Mucosa of rectum (tissue), 2 donors: ENCODE results near the gene SETD1B.
A peak's percentile ranks its signal among the peaks of the same experiment; 100 is the strongest.
"Not testable (repeated sequence)": the region's sequence is repeated elsewhere in the genome, so short reads cannot be mapped to it uniquely, and the experiment has no call there.

ENCODE experiments used
- H3K27ac ChIP-seq, 2 donors: one replicate each; pipeline ENCODE4 v1.7.0; 2013; ENCODE audit warnings: inconsistent platforms in 2 of 2, low read depth in 2 of 2, low read length in 2 of 2
- H3K27me3 ChIP-seq, 2 donors: one replicate each; pipeline ENCODE4 v1.7.0; 2013; ENCODE audit warnings: low read length in 2 of 2; ENCODE audit not compliant: control insufficient read depth in 2 of 2, insufficient read depth in 2 of 2
- H3K36me3 ChIP-seq, 2 donors: one replicate each; pipeline ENCODE4 v1.7.0; 2013; ENCODE audit warnings: low read length in 2 of 2; ENCODE audit not compliant: control insufficient read depth in 2 of 2, insufficient read depth in 2 of 2
- H3K4me1 ChIP-seq, 2 donors: one replicate each; pipeline ENCODE4 v1.7.0; 2013; ENCODE audit warnings: low read length in 2 of 2, mild to moderate bottlenecking in 1 of 2; ENCODE audit not compliant: control insufficient read depth in 2 of 2, insufficient read depth in 2 of 2
- H3K4me3 ChIP-seq, 2 donors: one replicate each; pipeline ENCODE4 v1.7.0; 2013; ENCODE audit warnings: low read length in 2 of 2
- H3K9ac ChIP-seq, 2 donors: one replicate each; pipeline ENCODE4 v1.7.0; 2013; ENCODE audit warnings: low read length in 2 of 2, low read depth in 1 of 2, mild to moderate bottlenecking in 1 of 2
- H3K9me3 ChIP-seq, 2 donors: one replicate each; pipeline ENCODE4 v1.7.0; 2013; ENCODE audit warnings: low read length in 2 of 2; ENCODE audit not compliant: control insufficient read depth in 2 of 2
- donor health status: healthy.
- donor health status: Normal muscosa, but diverticular disease.

SETD1B gene

GRCh38 chr12:121803861-121804416 lies at the start of gene SETD1B:
Gene SETD1B (plus strand): TSS chr12:121804009. CDS start chr12:121804738, 729 bp downstream.
- peaks cover 28 to 32% of the 10 kb centered on the region in 2 donors for H3K4me1 ChIP-seq
- H3K9ac ChIP-seq: peak within 1 kb of the TSS; percentile 96 to 98
- peak within 1 kb of the TSS; percentile 100 for H3K27ac ChIP-seq
- peaks cover 7 to 19% of the 10 kb centered on the region in 2 donors for H3K36me3 ChIP-seq
- H3K4me3 ChIP-seq: peak within 1 kb of the TSS; percentile 87 to 90
- H3K9me3 ChIP-seq: no peaks in the 10 kb centered on the region
- H3K27me3 ChIP-seq: no peaks in the 10 kb centered on the region

GRCh38 chr12:121754836-121755235 lies 49.0 kb upstream of the SETD1B start:
- Histone ChIP-seq H3K27ac (no peak overlapping the region), H3K4me1 (no peaks in the 10 kb centered on the region), H3K4me3 (no peak overlapping the region), H3K9ac (no peak overlapping the region), H3K27me3 (no peaks in the 10 kb centered on the region), H3K36me3 (peaks cover 0 to 4% of the 10 kb centered on the region in 2 donors), H3K9me3 (no peaks in the 10 kb centered on the region)

GRCh38 chr12:121755591-121755990 lies 48.2 kb upstream of the SETD1B start:
- H3K4me1 ChIP-seq: no peaks in the 10 kb centered on the region
- no peaks in the 10 kb centered on the region for H3K9me3 ChIP-seq
- H3K4me3 ChIP-seq: no peak overlapping the region
- H3K36me3 ChIP-seq: no peaks in the 10 kb centered on the region
- H3K9ac ChIP-seq: no peak overlapping the region
- H3K27me3 ChIP-seq: no peaks in the 10 kb centered on the region
- H3K27ac ChIP-seq: no peak overlapping the region

GRCh38 chr12:121758536-121758935 lies 45.3 kb upstream of the SETD1B start:
- not testable (repeated sequence) for H3K27me3 ChIP-seq

GRCh38 chr12:121762269-121762668 lies 41.5 kb upstream of the SETD1B start:
- no peak overlapping the region for H3K9ac ChIP-seq
- H3K4me1 ChIP-seq: no peaks in the 10 kb centered on the region
- no peaks in the 10 kb centered on the region for H3K36me3 ChIP-seq
- H3K27ac ChIP-seq: no peak overlapping the region
- H3K4me3 ChIP-seq: no peak overlapping the region
- no peaks in the 10 kb centered on the region for H3K27me3 ChIP-seq
- no peaks in the 10 kb centered on the region for H3K9me3 ChIP-seq

More at GRCh38 chr12:121758536-121758935, 45.3 kb upstream of the SETD1B start:
- H3K9me3 ChIP-seq, H3K4me3 ChIP-seq, H3K4me1 ChIP-seq, H3K27ac ChIP-seq, H3K9ac ChIP-seq, H3K36me3 ChIP-seq: not testable (repeated sequence)

GRCh38 chr12:121764808-121765207 lies 39.0 kb upstream of the SETD1B start:
- H3K27ac ChIP-seq: no peak overlapping the region
- no peaks in the 10 kb centered on the region for H3K27me3 ChIP-seq
- H3K9me3 ChIP-seq: no peaks in the 10 kb centered on the region
- H3K9ac ChIP-seq: no peak overlapping the region
- peaks cover 0 to 3% of the 10 kb centered on the region in 2 donors for H3K4me1 ChIP-seq
- no peaks in the 10 kb centered on the region for H3K36me3 ChIP-seq
- no peak overlapping the region for H3K4me3 ChIP-seq

- peaks cover 2 to 5% of the 10 kb centered on the region in 2 donors for H3K4me1 ChIP-seq
- no peak overlapping the region for H3K27ac ChIP-seq
- no peak overlapping the region for H3K9ac ChIP-seq
- H3K9me3 ChIP-seq: no peaks in the 10 kb centered on the region
- no peaks in the 10 kb centered on the region for H3K36me3 ChIP-seq
- no peak overlapping the region for H3K4me3 ChIP-seq
- H3K27me3 ChIP-seq: no peaks in the 10 kb centered on the region
Observed at GRCh38 chr12:121765573-121765972, 38.2 kb upstream of the SETD1B start.

GRCh38 chr12:121766290-121767039 lies 37.3 kb upstream of the SETD1B start:
- no peaks in the 10 kb centered on the region for H3K9me3 ChIP-seq
- no peaks in the 10 kb centered on the region for H3K27me3 ChIP-seq
- peaks cover 2 to 5% of the 10 kb centered on the region in 2 donors for H3K4me1 ChIP-seq
- H3K36me3 ChIP-seq: no peaks in the 10 kb centered on the region
- no peak overlapping the region for H3K4me3 ChIP-seq
- H3K27ac ChIP-seq: no peak overlapping the region
- H3K9ac ChIP-seq: no peak overlapping the region

GRCh38 chr12:121767525-121768016 lies 36.2 kb upstream of the SETD1B start:
- Histone ChIP-seq H3K27me3 (no peaks in the 10 kb centered on the region), H3K36me3 (no peaks in the 10 kb centered on the region), H3K9ac (no peak overlapping the region), H3K27ac (no peak overlapping the region), H3K9me3 (no peaks in the 10 kb centered on the region), H3K4me1 (peaks cover 2 to 5% of the 10 kb centered on the region in 2 donors), H3K4me3 (no peak overlapping the region)

- Histone ChIP-seq H3K27me3 (no peaks in the 10 kb centered on the region), H3K4me1 (peaks cover 5 to 8% of the 10 kb centered on the region in 2 donors), H3K4me3 (no peak overlapping the region), H3K27ac (no peak overlapping the region), H3K9ac (no peak overlapping the region), H3K36me3 (no peaks in the 10 kb centered on the region), H3K9me3 (no peaks in the 10 kb centered on the region)
Observed at GRCh38 chr12:121769297-121769830, 34.4 kb upstream of the SETD1B start.
